ENCODE results near the gene C3orf38. TPM values are rescaled to one million over a fixed set of nuclear protein-coding genes. Genes with fewer than 3 reads are reported as not detected.

Gene C3orf38
- polyA plus RNA-seq, 2 of the 4 experiments (the other 2 are of a cell fraction), result 18.5 to 25.0 TPM

GRCh38 chr3:88203642-88204055 lies 53.9 kb downstream of the C3orf38 start:
- ATAC-seq (peak; percentile 97), DNase-seq (ENCODE audit: low read depth in 1 of 2, low spot score in 1 of 2) (peak; percentile 25 to 62), FAIRE-seq (peak; percentile 46)
- CTCF ChIA-PET, result interaction anchor here (1.1 kb wide), 1 partner anchor 1887 kb away, joined by 5 read pairs; no protein-coding TSS in a partner anchor
- no peaks in the 10 kb centered on the region for H3K4me1 ChIP-seq
- POLR2A ChIA-PET, result no interaction called here
- no peak overlapping the region for H3K27ac ChIP-seq
- TF ChIP-seq HDAC2 (IDR thresholded peaks at IDR 0.05) (no peak), HOXB5 (CRISPR knock-in tag; IDR thresholded peaks at IDR 0.05) (no peak), RAD21 (conservative IDR thresholded peaks at IDR 0.05 in 1 of 2, IDR thresholded peaks at IDR 0.05 in 1 of 2) (peak; percentile 87 to 88), CHD4 (IDR thresholded peaks at IDR 0.05; ENCODE audit: borderline replicate concordance) (no peak), CTCF (IDR thresholded peaks at IDR 0.05) (peak; percentile 80), SMC3 (IDR thresholded peaks at IDR 0.05) (peak; percentile 77)
- no peak overlapping the region for H3K4me3 ChIP-seq
- 2% methylated on average over 5 of the region's 5 CpGs for WGBS (ENCODE audit: missing lambda C conversion rate)
- no peaks in the 10 kb centered on the region for H3K9me3 ChIP-seq
- no peak overlapping the region for H3K4me2 ChIP-seq

Other genes starting within 250 kb of the C3orf38 start
- 136 and 141 TPM in 2 replicates for gene CGGBP1, start 91.0 kb upstream of the C3orf38 start, polyA plus RNA-seq (2011; rRNA removed)
- 40.4 to 44.5 TPM (median 43.8 TPM) in 3 replicates for gene CGGBP1, start 91.0 kb upstream of the C3orf38 start, polyA plus RNA-seq (2017; fragmentation: RNase III; extraction: RNeasy Plus Mini Kit Qiagen cat#74134 plus additional on column Dnase treatment)
- 4.4 and 5.4 TPM in 2 replicates for gene ZNF654, start 90.7 kb upstream of the C3orf38 start, polyA plus RNA-seq (2011; rRNA removed)
- 3.1 to 3.5 TPM (median 3.2 TPM) in 3 replicates for gene ZNF654, start 90.7 kb upstream of the C3orf38 start, polyA plus RNA-seq (2017; fragmentation: RNase III; extraction: RNeasy Plus Mini Kit Qiagen cat#74134 plus additional on column Dnase treatment)

Data from A549 (cell line).